ENCODE measurements around the gene TDRD6. TPM values are rescaled to one million over a fixed set of nuclear protein-coding genes. Genes with fewer than 3 reads are reported as not detected.
"Not testable (repeated sequence)": the region's sequence is repeated elsewhere in the genome, so short reads cannot be mapped to it uniquely, and the experiment has no call there.

Gene TDRD6
- polyA plus RNA-seq, 2 of the 4 experiments (the other 2 are of a cell fraction): 0.03 TPM; not detected in 1

- Histone ChIP-seq H3K9me3 (no peaks in the 10 kb centered on the region), H3K4me2 (no peak overlapping the region), H3K4me3 (no peak overlapping the region), H3K27ac (no peak overlapping the region), H3K4me1 (no peaks in the 10 kb centered on the region)
- ATAC-seq (no peak), FAIRE-seq (no peak), DNase-seq (ENCODE audit: low read depth in 1 of 2, low spot score in 1 of 2) (no peak)
- TF ChIP-seq RAD21 (conservative IDR thresholded peaks at IDR 0.05 in 1 of 2, IDR thresholded peaks at IDR 0.05 in 1 of 2): no peak
- 0% methylated on average over 1 of the region's 1 CpG for WGBS (ENCODE audit: missing lambda C conversion rate)
- ChIA-PET CTCF (interaction anchor here (0.8 kb wide), 1 partner anchor 9 kb away, joined by 3 read pairs; no protein-coding TSS in a partner anchor), POLR2A (no interaction called here)
Observed at GRCh38 chr6:46743425-46744158, 55.9 kb downstream of the TDRD6 start.

DNA sequence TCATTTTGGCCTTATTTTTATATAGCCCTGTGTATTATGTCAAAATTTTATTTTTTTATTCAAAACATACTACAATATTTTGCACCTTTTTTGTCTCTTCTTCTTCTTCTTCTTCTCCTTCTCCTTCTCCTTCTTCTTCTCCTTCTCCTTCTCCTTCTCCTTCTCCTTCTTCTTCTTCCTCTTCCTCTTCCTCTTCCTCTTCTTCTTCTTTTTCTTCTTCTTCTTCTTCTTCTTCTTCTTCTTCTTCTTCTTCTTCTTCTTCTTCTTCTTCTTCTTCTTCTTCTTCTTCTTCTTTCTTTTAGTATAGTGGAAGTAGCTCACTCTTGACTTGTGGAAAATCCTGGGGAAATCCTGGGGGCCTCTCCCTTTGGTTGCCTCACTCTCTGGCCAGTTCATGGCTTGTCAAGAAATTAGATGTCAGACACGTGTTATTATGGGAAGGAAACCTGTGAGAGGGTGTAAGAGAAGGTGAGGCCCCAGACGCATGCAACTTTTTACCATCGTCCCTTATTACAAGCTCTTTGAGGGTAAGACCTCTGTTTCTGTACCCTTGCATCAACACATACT is 56.6 kb downstream of the TDRD6 start:
- not testable (repeated sequence) for FAIRE-seq, H3K4me1 ChIP-seq

GRCh38 chr6:46745973-46746372 is 58.3 kb downstream of the TDRD6 start:
- ChIA-PET POLR2A (no interaction called here), CTCF (interaction anchor here (1.0 kb wide), 1 partner anchor 12 kb away, joined by 3 read pairs; no protein-coding TSS in a partner anchor)
- no peaks in the 10 kb centered on the region for H3K9me3 ChIP-seq
- H3K4me3 ChIP-seq: no peak overlapping the region
- ATAC-seq: no peak
- FAIRE-seq: no peak
- DNase-seq (ENCODE audit: low read depth in 1 of 2, low spot score in 1 of 2): no peak
- H3K27ac ChIP-seq: no peak overlapping the region
- no peak for TF ChIP-seq CBX8 (IDR thresholded peaks at IDR 0.05)
- TF ChIP-seq, protein P1, sequence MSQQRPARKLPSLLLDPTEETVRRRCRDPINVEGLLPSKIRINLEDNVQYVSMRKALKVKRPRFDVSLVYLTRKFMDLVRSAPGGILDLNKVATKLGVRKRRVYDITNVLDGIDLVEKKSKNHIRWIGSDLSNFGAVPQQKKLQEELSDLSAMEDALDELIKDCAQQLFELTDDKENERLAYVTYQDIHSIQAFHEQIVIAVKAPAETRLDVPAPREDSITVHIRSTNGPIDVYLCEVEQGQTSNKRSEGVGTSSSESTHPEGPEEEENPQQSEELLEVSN (IDR thresholded peaks at IDR 0.05; ENCODE audit: borderline replicate concordance, low read depth): no peak
- TF ChIP-seq, protein P2, sequence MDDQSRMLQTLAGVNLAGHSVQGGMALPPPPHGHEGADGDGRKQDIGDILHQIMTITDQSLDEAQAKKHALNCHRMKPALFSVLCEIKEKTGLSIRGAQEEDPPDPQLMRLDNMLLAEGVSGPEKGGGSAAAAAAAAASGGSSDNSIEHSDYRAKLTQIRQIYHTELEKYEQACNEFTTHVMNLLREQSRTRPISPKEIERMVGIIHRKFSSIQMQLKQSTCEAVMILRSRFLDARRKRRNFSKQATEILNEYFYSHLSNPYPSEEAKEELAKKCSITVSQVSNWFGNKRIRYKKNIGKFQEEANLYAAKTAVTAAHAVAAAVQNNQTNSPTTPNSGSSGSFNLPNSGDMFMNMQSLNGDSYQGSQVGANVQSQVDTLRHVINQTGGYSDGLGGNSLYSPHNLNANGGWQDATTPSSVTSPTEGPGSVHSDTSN (IDR thresholded peaks at IDR 0.05): no peak
- TF ChIP-seq ZSCAN20 (CRISPR knock-in tag; IDR thresholded peaks at IDR 0.05): no peak
- TF ChIP-seq POLR2A (IDR thresholded peaks at IDR 0.05; ENCODE audit: low read length): no peak
- TF ChIP-seq CHD2 (IDR thresholded peaks at IDR 0.05; ENCODE audit: low read length, partially characterized antibody): no peak
- WGBS (ENCODE audit: missing lambda C conversion rate): 0% methylated on average over 2 of the region's 2 CpGs
- H3K4me2 ChIP-seq: no peak overlapping the region
- no peaks in the 10 kb centered on the region for H3K4me1 ChIP-seq

More for the DNA sequence above, 56.6 kb downstream of the TDRD6 start:
- H3K4me3 ChIP-seq; H3K27ac ChIP-seq; H3K9me3 ChIP-seq; CTCF ChIA-PET; H3K4me2 ChIP-seq; DNase-seq (ENCODE audit: low read depth in 1 of 2, low spot score in 1 of 2); ATAC-seq; POLR2A ChIA-PET: not testable (repeated sequence)
- 49% methylated on average over 3 of the region's 3 CpGs for WGBS (ENCODE audit: missing lambda C conversion rate)

DNA sequence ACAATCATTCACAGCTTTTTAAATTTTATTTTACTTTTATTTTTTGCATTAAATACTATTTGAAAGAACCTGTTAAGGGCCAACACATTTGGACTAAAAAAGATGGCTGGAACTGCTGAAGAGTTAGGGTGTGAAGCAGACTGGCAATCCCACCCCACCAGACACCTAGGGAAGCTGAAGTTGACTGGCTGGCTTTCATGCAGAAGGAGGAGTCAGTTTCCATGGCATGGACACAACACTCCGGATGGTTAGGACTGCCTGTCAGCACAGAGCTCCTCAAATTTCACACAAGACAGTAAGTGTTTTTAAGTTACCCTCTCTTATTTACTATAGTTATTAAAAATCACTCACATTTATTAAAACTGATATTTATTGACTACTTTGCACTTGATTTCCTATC is 59.0 kb downstream of the TDRD6 start, which contains the start of gene ANKRD66:
Gene ANKRD66, plus strand, starts transcription at position 238 of the 400 bp plus-strand sequence. CDS start 5,016 bp downstream, outside the sequence.
- 0% methylated on average over 1 of the region's 1 CpG for WGBS (ENCODE audit: missing lambda C conversion rate)
- H3K27ac ChIP-seq: no peak within 1 kb of the TSS
- ATAC-seq (no peak), FAIRE-seq (no peak), DNase-seq (ENCODE audit: low read depth in 1 of 2, low spot score in 1 of 2) (no peak)
- ChIA-PET POLR2A (no interaction called here), CTCF (interaction anchor here (1.0 kb wide), 1 partner anchor 13 kb away, joined by 3 read pairs; no protein-coding TSS in a partner anchor)
- no peaks in the 10 kb centered on the region for H3K9me3 ChIP-seq
- H3K4me2 ChIP-seq: no peak within 1 kb of the TSS
- H3K4me3 ChIP-seq: no peak within 1 kb of the TSS
- no peaks in the 10 kb centered on the region for H3K4me1 ChIP-seq
- TF ChIP-seq RAD21 (conservative IDR thresholded peaks at IDR 0.05 in 1 of 2, IDR thresholded peaks at IDR 0.05 in 1 of 2): no peak
- TF ChIP-seq POLR2AphosphoS2 (conservative IDR thresholded peaks at IDR 0.05; ENCODE audit: low read length): no peak
- no peak for TF ChIP-seq MYC (IDR thresholded peaks at IDR 0.05; ENCODE audit: borderline replicate concordance, low read length)

GRCh38 chr6:46748940-46749503 is 61.3 kb downstream of the TDRD6 start:
- no peak for FAIRE-seq
- POLR2A ChIA-PET: no interaction called here
- Histone ChIP-seq H3K4me1 (no peaks in the 10 kb centered on the region), H3K4me2 (no peak overlapping the region), H3K27ac (no peak overlapping the region), H3K9me3 (no peaks in the 10 kb centered on the region), H3K4me3 (no peak overlapping the region)
- 57% methylated on average over 5 of the region's 5 CpGs for WGBS (ENCODE audit: missing lambda C conversion rate)
- DNase-seq (ENCODE audit: low read depth in 1 of 2, low spot score in 1 of 2): no peak
- CTCF ChIA-PET: no interaction called here
- no peak for ATAC-seq
- no peak for TF ChIP-seq FOXS1 (CRISPR knock-in tag; IDR thresholded peaks at IDR 0.05)
- no peak for TF ChIP-seq EHF (CRISPR knock-in tag; IDR thresholded peaks at IDR 0.05)
- TF ChIP-seq EHMT2 (IDR thresholded peaks at IDR 0.05; ENCODE audit: low read depth): no peak
- no peak for TF ChIP-seq HOXB13 (CRISPR knock-in tag; IDR thresholded peaks at IDR 0.05; ENCODE audit: low read depth)
- no peak for TF ChIP-seq GATA3 (IDR thresholded peaks at IDR 0.05; ENCODE audit: borderline replicate concordance)
- TF ChIP-seq MAX (IDR thresholded peaks at IDR 0.05): no peak
- no peak for TF ChIP-seq FOSB (CRISPR knock-in tag; IDR thresholded peaks at IDR 0.05)
- TF ChIP-seq NFE2L2 (conservative IDR thresholded peaks at IDR 0.05; ENCODE audit: low read length): no peak
- TF ChIP-seq RNF2 (IDR thresholded peaks at IDR 0.05; ENCODE audit: borderline replicate concordance, low read depth): no peak
- TF ChIP-seq BHLHE40 (IDR thresholded peaks at IDR 0.05; ENCODE audit: low read depth, low read length): no peak
- no peak for TF ChIP-seq MAZ (IDR thresholded peaks at IDR 0.05; ENCODE audit: borderline replicate concordance, low read depth, low read length)
- no peak for TF ChIP-seq HDAC2 (IDR thresholded peaks at IDR 0.05)
- no peak for TF ChIP-seq NR3C1 (IDR thresholded peaks at IDR 0.05)
